GM20000 (cell line): ENCODE measurements around the gene MBD3L4.

Source experiments
- DNase-seq: peaks from one replicate; pipeline ENCODE4 v3.0.0; 2012; ENCODE audit warnings: low spot score
- TF ChIP-seq, protein P1 (sequence below): IDR thresholded peaks from 2 replicates; pipeline ENCODE4 v1.5.1; 2012; ENCODE audit warnings: mild to moderate bottlenecking, control low read depth; ENCODE audit errors: extremely low read depth, missing control alignments

MBD3L4 gene

DNA sequence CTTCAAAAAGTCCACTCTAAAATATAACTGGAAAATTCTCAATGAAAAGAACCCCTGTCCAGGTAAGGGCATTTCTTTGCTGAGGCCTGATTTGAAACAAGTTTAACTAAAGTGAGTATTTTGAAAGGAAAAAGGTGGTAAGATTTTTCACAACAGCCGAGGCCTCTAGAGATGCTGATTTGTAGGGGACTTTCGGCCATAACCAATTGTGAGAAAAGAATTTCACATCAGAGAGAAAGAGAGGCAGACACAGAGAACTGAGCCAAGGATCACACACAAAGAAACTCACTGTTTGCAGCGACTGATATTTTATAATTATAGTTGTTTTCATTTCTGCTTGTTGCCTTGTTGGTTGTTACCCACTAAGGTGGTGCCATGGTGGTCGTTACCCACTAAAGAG, 43.2 kb downstream of the MBD3L4 start:
- TF ChIP-seq, protein P1, sequence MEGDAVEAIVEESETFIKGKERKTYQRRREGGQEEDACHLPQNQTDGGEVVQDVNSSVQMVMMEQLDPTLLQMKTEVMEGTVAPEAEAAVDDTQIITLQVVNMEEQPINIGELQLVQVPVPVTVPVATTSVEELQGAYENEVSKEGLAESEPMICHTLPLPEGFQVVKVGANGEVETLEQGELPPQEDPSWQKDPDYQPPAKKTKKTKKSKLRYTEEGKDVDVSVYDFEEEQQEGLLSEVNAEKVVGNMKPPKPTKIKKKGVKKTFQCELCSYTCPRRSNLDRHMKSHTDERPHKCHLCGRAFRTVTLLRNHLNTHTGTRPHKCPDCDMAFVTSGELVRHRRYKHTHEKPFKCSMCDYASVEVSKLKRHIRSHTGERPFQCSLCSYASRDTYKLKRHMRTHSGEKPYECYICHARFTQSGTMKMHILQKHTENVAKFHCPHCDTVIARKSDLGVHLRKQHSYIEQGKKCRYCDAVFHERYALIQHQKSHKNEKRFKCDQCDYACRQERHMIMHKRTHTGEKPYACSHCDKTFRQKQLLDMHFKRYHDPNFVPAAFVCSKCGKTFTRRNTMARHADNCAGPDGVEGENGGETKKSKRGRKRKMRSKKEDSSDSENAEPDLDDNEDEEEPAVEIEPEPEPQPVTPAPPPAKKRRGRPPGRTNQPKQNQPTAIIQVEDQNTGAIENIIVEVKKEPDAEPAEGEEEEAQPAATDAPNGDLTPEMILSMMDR = no peak
- no peak for DNase-seq

DNA sequence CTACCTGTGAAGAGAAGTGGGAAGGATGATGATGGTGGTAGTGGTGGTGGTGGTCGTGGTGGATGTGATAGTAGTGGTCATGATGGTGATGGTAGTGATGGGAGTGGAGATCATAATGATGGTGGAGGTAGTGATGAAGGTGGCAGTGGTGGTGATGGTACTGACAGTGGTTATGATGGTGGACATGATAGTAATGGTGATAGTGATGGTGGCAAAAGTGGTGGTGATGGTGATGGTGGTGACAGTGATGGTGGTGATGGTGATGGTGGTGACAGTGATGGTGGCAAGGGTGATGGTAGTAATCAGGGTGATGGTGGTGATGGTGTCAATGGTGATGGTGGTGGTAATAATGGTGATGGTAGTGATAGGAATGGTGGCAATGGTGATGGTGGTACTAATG, 44.9 kb downstream of the MBD3L4 start:
- no peak for DNase-seq
- TF ChIP-seq, protein P1 = no peak

DNA sequence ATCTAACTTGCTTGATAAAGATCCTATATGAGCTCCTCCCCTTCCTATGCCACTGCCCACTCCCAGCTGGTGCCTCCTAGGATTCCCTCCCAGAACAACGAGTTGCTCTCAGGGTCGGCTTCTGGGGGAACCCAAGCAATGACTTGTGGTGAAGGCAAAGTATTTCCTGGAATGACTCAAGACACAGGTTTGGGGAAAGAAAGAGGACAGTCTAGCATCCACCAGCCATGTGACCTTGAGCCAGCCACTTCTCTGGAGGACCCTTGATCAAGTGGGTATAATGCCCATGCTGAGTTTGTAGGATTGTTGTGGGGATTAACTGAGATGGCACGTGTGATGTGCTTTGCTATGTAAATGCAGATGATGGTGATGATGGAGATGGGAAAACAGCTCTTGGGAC, 51.7 kb downstream of the MBD3L4 start:
- DNase-seq = no peak
- TF ChIP-seq, protein P1 = no peak

DNA sequence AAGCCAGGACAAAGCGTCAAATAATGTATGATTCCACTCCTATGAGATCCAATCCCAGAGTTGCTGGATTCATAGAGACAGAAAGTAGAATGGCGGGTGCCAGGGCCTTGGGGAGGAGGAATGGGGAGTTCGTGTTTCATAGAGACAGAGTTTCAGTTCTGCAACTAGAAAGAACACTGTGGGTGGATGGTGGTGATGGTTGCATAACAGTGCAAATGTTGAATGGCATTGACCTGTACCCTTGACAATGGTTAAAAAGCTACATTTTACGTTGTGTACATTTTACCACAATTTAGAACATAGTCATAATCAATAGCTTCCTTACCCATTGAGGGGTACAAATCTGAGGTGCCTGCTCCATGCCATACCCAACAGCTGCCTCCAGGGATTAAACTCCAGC, 52.1 kb downstream of the MBD3L4 start:
- TF ChIP-seq, protein P1 = no peak
- no peak for DNase-seq
